ENCODE measurements around the gene SYT17.

- TF ChIP-seq RAD21 (IDR thresholded peaks at IDR 0.05; ENCODE audit: low read depth): peak; percentile 59
- TF ChIP-seq TEAD4 (IDR thresholded peaks at IDR 0.05): no peak
- TF ChIP-seq CEBPB (IDR thresholded peaks at IDR 0.05): no peak
Observed at GRCh38 chr16:19223235-19224170, 55.5 kb downstream of the SYT17 start.
